Trophoblast cell (in vitro differentiated cells and primary cell): ENCODE data around the gene PWWP2B.

Experiments used
- DNase-seq, 2 donors: peaks; one replicate each; pipeline ENCODE4 v3.0.0-alpha.2; 2016
- H2AFZ ChIP-seq: 2 replicates; pipeline ENCODE4 v1.6.1; 2013; ENCODE audit warnings: low read length, moderate library complexity, mild to moderate bottlenecking; ENCODE audit not compliant: insufficient read depth, poor library complexity
- H2AK5ac ChIP-seq: 2 replicates; pipeline ENCODE4 v1.6.1; 2013; ENCODE audit warnings: mild to moderate bottlenecking, low read length
- H2BK120ac ChIP-seq: 2 replicates; pipeline ENCODE4 v1.6.1; 2013; ENCODE audit warnings: low read length, mild to moderate bottlenecking, moderate library complexity; ENCODE audit not compliant: insufficient read depth, poor library complexity
- H2BK12ac ChIP-seq: 2 replicates; pipeline ENCODE4 v1.6.1; 2013; ENCODE audit warnings: mild to moderate bottlenecking, low read length, moderate library complexity
- H2BK5ac ChIP-seq: 2 replicates; pipeline ENCODE4 v1.6.1; 2013; ENCODE audit warnings: low read length, low read depth, moderate library complexity, mild to moderate bottlenecking; ENCODE audit not compliant: poor library complexity
- H3K14ac ChIP-seq: 2 replicates; pipeline ENCODE4 v1.6.1; 2013; ENCODE audit warnings: mild to moderate bottlenecking, low read length
- H3K18ac ChIP-seq: 2 replicates; pipeline ENCODE4 v1.6.1; 2013; ENCODE audit warnings: mild to moderate bottlenecking, low read length
- H3K23ac ChIP-seq: 2 replicates; pipeline ENCODE4 v1.6.1; 2013; ENCODE audit warnings: low read length
- H3K27ac ChIP-seq: 2 replicates; pipeline ENCODE4 v1.5.1; 2013; ENCODE audit warnings: low read depth, mild to moderate bottlenecking, inconsistent platforms, low read length, moderate library complexity
- H3K27me3 ChIP-seq: 2 replicates; pipeline ENCODE4 v1.6.1; 2013; ENCODE audit warnings: inconsistent platforms, mild to moderate bottlenecking, low read length, moderate library complexity; ENCODE audit not compliant: insufficient read depth
- H3K36me3 ChIP-seq, 2 experiments: 1 replicate in 1 of 2; 2 replicates in 1 of 2; pipeline ENCODE4 v1.6.1; 2013; ENCODE audit warnings: low read length in 2 of 2, mild to moderate bottlenecking in 2 of 2, moderate library complexity in 1 of 2; ENCODE audit not compliant: insufficient read depth in 2 of 2, control insufficient read depth in 1 of 2
- H3K4ac ChIP-seq: 2 replicates; pipeline ENCODE4 v1.6.1; 2013; ENCODE audit warnings: low read depth, mild to moderate bottlenecking, low read length, moderate library complexity
- H3K4me1 ChIP-seq, 2 experiments: 1 replicate in 1 of 2; 2 replicates in 1 of 2; pipeline ENCODE4 v1.6.1; 2013; ENCODE audit warnings: low read length in 2 of 2, mild to moderate bottlenecking in 2 of 2, moderate library complexity in 1 of 2; ENCODE audit not compliant: insufficient read depth in 2 of 2, control insufficient read depth in 1 of 2
- H3K4me2 ChIP-seq: 2 replicates; pipeline ENCODE4 v1.6.1; 2013; ENCODE audit warnings: inconsistent platforms, mild to moderate bottlenecking, low read length, moderate library complexity
- H3K4me3 ChIP-seq: 2 replicates; pipeline ENCODE4 v1.5.1; 2013; ENCODE audit warnings: mild to moderate bottlenecking, low read depth, low read length, inconsistent platforms
- H3K79me1 ChIP-seq: one replicate; pipeline ENCODE4 v1.6.1; 2013; ENCODE audit warnings: low read length
- H3K79me2 ChIP-seq: 2 replicates; pipeline ENCODE4 v1.6.1; 2013; ENCODE audit warnings: low read length, mild to moderate bottlenecking; ENCODE audit not compliant: control insufficient read depth, insufficient read depth, poor library complexity
- H3K9ac ChIP-seq: 2 replicates; pipeline ENCODE4 v1.6.1; 2013; ENCODE audit warnings: mild to moderate bottlenecking, low read length
- H3K9me3 ChIP-seq: 2 replicates; pipeline ENCODE4 v1.6.1; 2013; ENCODE audit warnings: low read depth, mild to moderate bottlenecking, control low read depth, inconsistent platforms, low read length; ENCODE audit not compliant: insufficient read depth
- H4K12ac ChIP-seq: 2 replicates; pipeline ENCODE4 v1.6.1; 2013; ENCODE audit warnings: low read depth, mild to moderate bottlenecking, low read length, moderate library complexity
- H4K8ac ChIP-seq: 2 replicates; pipeline ENCODE4 v1.6.1; 2013; ENCODE audit warnings: low read depth, mild to moderate bottlenecking, low read length, moderate library complexity
- H4K91ac ChIP-seq: one replicate; pipeline ENCODE4 v1.6.1; 2013; ENCODE audit warnings: low read depth, mild to moderate bottlenecking, low read length, moderate library complexity
- WGBS: extraction: QIAGEN DNeasy Blood & Tissue Kit; methylation state at CpG from one replicate; pipeline ENCODE4 v1.1.7; 2013; ENCODE audit warnings: missing lambda C conversion rate; ENCODE audit not compliant: insufficient read length, insufficient coverage; ENCODE audit errors: extremely low coverage; 5-methylcytosine and 5-hydroxymethylcytosine counted together

The PWWP2B gene

GRCh38 chr10:132428486-132428995, 31.5 kb downstream of the PWWP2B start:
- no peak overlapping the region for H4K12ac ChIP-seq
- no peak overlapping the region for H3K14ac ChIP-seq
- no peak overlapping the region for H2AFZ ChIP-seq
- no peak overlapping the region for H4K91ac ChIP-seq
- no peaks in the 10 kb centered on the region for H3K27me3 ChIP-seq
- peaks cover 0 to 8% of the 10 kb centered on the region in 2 experiments for H3K36me3 ChIP-seq
- no peak overlapping the region for H3K4me2 ChIP-seq
- H2BK5ac ChIP-seq = no peak overlapping the region
- H3K4me1 ChIP-seq = no peaks in the 10 kb centered on the region
- no peak for DNase-seq
- no peak overlapping the region for H3K9ac ChIP-seq
- H3K4ac ChIP-seq = no peak overlapping the region
- H3K4me3 ChIP-seq = no peak overlapping the region
- H3K79me2 ChIP-seq = no peaks in the 10 kb centered on the region
- WGBS = no CpG with 5 or more reads among the region's 11 CpGs
- H3K23ac ChIP-seq = no peak overlapping the region
- H2AK5ac ChIP-seq = no peak overlapping the region
- no peak overlapping the region for H2BK120ac ChIP-seq
- H3K79me1 ChIP-seq = no peaks in the 10 kb centered on the region
- no peak overlapping the region for H3K27ac ChIP-seq
- peaks cover 14% of the 10 kb centered on the region for H3K9me3 ChIP-seq
- no peak overlapping the region for H2BK12ac ChIP-seq
- no peak overlapping the region for H4K8ac ChIP-seq
- H3K18ac ChIP-seq = no peak overlapping the region

DNA sequence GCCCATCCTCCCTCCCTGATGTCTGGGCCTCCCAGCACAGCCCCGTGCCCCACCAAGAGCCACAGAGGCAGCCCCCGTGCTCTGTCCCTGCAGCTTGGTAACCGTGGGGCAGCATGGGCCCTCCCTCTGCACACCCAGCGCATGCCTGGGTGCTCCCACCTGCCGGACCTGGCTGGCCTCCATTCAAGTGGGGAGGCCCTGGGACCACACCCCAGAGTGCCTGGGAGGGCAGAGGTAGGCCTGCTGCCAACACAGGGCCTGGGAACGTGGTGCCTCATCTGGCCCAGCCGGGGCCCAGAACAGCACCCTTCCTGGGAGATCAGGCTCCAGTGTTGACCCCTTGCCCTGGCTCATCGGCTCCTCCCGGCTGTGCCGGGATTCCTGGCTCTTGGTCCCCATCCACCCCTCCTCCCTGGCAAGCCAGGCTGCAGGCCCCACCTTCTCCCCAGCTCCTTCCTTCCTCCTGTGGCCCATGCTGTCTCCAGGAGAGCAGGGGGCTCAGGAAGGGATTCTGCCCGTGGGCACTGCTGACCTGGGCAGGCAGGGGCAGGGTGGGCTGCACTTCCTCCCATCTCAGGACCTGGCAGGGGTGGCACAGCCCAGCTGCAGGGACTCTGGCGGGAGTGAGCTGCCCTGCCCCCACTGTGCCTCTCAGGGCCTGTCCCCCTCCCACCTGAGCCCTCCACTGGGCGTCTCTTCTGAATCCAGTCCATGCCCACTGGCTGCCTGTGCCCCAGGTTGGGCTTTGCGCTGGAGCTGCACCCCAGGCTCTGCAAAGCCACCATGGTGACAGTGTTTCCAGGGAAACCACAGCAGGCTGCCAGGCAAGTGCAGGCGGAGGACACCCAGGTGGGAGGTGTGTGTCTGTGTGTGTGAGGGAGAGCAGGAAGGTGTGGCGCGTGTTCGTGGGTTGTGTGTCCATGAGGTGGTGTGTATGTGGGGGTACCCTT, 32.6 kb downstream of the PWWP2B start:
- no CpG with 5 or more reads among the region's 18 CpGs for WGBS
- H2BK12ac ChIP-seq = no peak overlapping the region
- H3K36me3 ChIP-seq = peaks cover 0 to 8% of the 10 kb centered on the region in 2 experiments
- no peaks in the 10 kb centered on the region for H3K79me1 ChIP-seq
- H4K8ac ChIP-seq = no peak overlapping the region
- H3K4ac ChIP-seq = no peak overlapping the region
- no peak overlapping the region for H3K9ac ChIP-seq
- no peak overlapping the region for H2BK5ac ChIP-seq
- no peak overlapping the region for H2BK120ac ChIP-seq
- H4K12ac ChIP-seq = no peak overlapping the region
- no peak overlapping the region for H4K91ac ChIP-seq
- H3K4me1 ChIP-seq = no peaks in the 10 kb centered on the region
- no peaks in the 10 kb centered on the region for H3K27me3 ChIP-seq
- no peak overlapping the region for H2AFZ ChIP-seq
- H2AK5ac ChIP-seq = no peak overlapping the region
- H3K23ac ChIP-seq = no peak overlapping the region
- H3K9me3 ChIP-seq = peaks cover 11% of the 10 kb centered on the region
- H3K18ac ChIP-seq = no peak overlapping the region
- H3K14ac ChIP-seq = no peak overlapping the region
- no peaks in the 10 kb centered on the region for H3K79me2 ChIP-seq
- no peak overlapping the region for H3K27ac ChIP-seq
- H3K4me3 ChIP-seq = no peak overlapping the region
- H3K4me2 ChIP-seq = no peak overlapping the region
- no peak for DNase-seq

DNA sequence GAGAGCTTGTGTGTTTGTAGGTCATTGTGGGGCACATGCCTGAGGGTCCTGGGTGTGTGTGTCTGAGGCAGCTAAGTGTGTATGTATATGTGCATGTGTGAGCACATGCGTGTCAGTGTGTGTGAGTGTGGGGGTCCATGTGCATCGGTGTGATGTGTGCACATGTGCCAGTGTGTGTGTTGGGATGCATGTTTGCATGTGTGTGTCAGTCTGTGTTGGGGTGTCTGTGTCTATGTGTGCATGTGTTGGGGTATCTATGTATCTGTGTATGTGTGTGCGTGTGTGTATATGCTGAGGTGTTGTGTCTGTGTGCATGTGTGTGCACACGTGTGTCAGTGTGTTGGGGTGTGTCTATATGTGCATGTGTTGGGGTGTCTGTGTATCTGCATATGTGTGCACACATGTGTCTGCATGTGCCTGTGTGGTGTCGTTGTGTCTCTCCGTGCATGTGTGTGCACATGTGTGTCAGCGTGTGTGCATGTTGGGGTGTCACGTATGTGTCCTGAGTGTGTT, 33.3 kb downstream of the PWWP2B start:
- Histone ChIP-seq H3K36me3 (peaks cover 0 to 8% of the 10 kb centered on the region in 2 experiments), H4K91ac (no peak overlapping the region), H3K79me2 (no peaks in the 10 kb centered on the region), H3K23ac (peak overlapping the region; percentile 50), H3K14ac (no peak overlapping the region), H3K79me1 (no peaks in the 10 kb centered on the region), H3K4me2 (no peak overlapping the region), H2AFZ (no peak overlapping the region), H3K9ac (no peak overlapping the region), H3K27ac (no peak overlapping the region), H2BK120ac (no peak overlapping the region), H3K9me3 (peaks cover 8% of the 10 kb centered on the region), H4K8ac (no peak overlapping the region), H3K27me3 (no peaks in the 10 kb centered on the region), H2BK5ac (no peak overlapping the region), H2AK5ac (no peak overlapping the region), H2BK12ac (no peak overlapping the region), H4K12ac (no peak overlapping the region), H3K18ac (no peak overlapping the region), H3K4me1 (no peaks in the 10 kb centered on the region), H3K4me3 (no peak overlapping the region), H3K4ac (no peak overlapping the region)
- DNase-seq = no peak
- WGBS = no CpG with 5 or more reads among the region's 8 CpGs

- no peak for DNase-seq
- Histone ChIP-seq H2AFZ (no peak overlapping the region), H2BK120ac (no peak overlapping the region), H2BK5ac (no peak overlapping the region), H3K4me1 (no peaks in the 10 kb centered on the region), H3K14ac (no peak overlapping the region), H3K9me3 (peaks cover 4% of the 10 kb centered on the region), H4K91ac (no peak overlapping the region), H3K36me3 (peaks cover 0 to 8% of the 10 kb centered on the region in 2 experiments), H2AK5ac (no peak overlapping the region), H3K4me3 (no peak overlapping the region), H3K4me2 (no peak overlapping the region), H3K27me3 (no peaks in the 10 kb centered on the region), H4K12ac (no peak overlapping the region), H3K18ac (no peak overlapping the region), H3K9ac (no peak overlapping the region), H3K27ac (no peak overlapping the region), H3K23ac (no peak overlapping the region), H3K79me1 (no peaks in the 10 kb centered on the region), H3K4ac (no peak overlapping the region), H2BK12ac (no peak overlapping the region), H3K79me2 (no peaks in the 10 kb centered on the region), H4K8ac (no peak overlapping the region)
- no CpG with 5 or more reads among the region's 8 CpGs for WGBS
Measured at GRCh38 chr10:132430861-132431271, 33.9 kb downstream of the PWWP2B start.
